Prostate gland (tissue), 2 donors: ENCODE data around the gene KIF11.

ENCODE experiments used
- CTCF ChIP-seq, 4 experiments: fragments of 200-600 bp in 2 of 4; fragments of 450-650 bp in 2 of 4; sonication (generic) in 2 of 4; IDR thresholded peaks; 1 replicate in 3 of 4; 2 replicates in 1 of 4; pipeline ENCODE4 v1.5.1; 2016 to 2019; ENCODE audit warnings: antibody characterized with exemption in 4 of 4, mild to moderate bottlenecking in 2 of 4, moderate library complexity in 2 of 4
- POLR2A ChIP-seq: fragments of 450-650 bp; IDR thresholded peaks from one replicate; pipeline ENCODE4 v1.6.1; 2016; ENCODE audit warnings: antibody characterized with exemption, mild to moderate bottlenecking
- POLR2AphosphoS5 ChIP-seq: sonication (generic); formaldehyde crosslinking; IDR thresholded peaks from one replicate; pipeline ENCODE4 v1.6.1; 2017; ENCODE audit warnings: antibody characterized with exemption

GRCh38 chr10:92688927-92689662, 96.2 kb downstream of the KIF11 start:
- TF ChIP-seq CTCF (IDR thresholded peaks at IDR 0.05) (no peak), POLR2AphosphoS5 (no peak), POLR2A (no peak)
